GM23338 (cell line): ENCODE measurements around the gene TCP11L2. TPM values are rescaled to one million over a fixed set of nuclear protein-coding genes. Genes with fewer than 3 reads are reported as not detected.

Experiments
- ATAC-seq: fragments of 200-7000 bp; cut with Tn5 transposase; 3 replicates; pipeline ENCODE4 v1.9.1; 2020
- DNase-seq: peaks from one replicate; pipeline ENCODE4 v3.0.0-alpha.2; 2015; ENCODE audit warnings: low spot score
- H2AFZ ChIP-seq: fragments of 200-600 bp; sonication (generic); 2 replicates; pipeline ENCODE4 v1.8.0; 2016; ENCODE audit warnings: antibody characterized with exemption, mild to moderate bottlenecking, moderate library complexity
- H3F3A ChIP-seq: fragments of 200-600 bp; sonication (generic); replicated peaks from 2 replicates; pipeline ENCODE4 v1.8.0; 2017; ENCODE audit warnings: antibody characterized with exemption, mixed run types, low read depth
- H3K27ac ChIP-seq: fragments of 200-600 bp; sonication (generic); 2 replicates; pipeline ENCODE4 v1.6.1; 2016; ENCODE audit warnings: low read depth
- H3K27me3 ChIP-seq: fragments of 200-600 bp; sonication (generic); 2 replicates; pipeline ENCODE4 v1.8.0; 2016; ENCODE audit warnings: mild to moderate bottlenecking, mixed run types, moderate library complexity; ENCODE audit not compliant: insufficient read depth
- H3K36me3 ChIP-seq: fragments of 200-600 bp; sonication (generic); 2 replicates; pipeline ENCODE4 v1.8.0; 2016; ENCODE audit warnings: mild to moderate bottlenecking; ENCODE audit not compliant: insufficient read depth
- H3K4me1 ChIP-seq: fragments of 200-600 bp; sonication (generic); 2 replicates; pipeline ENCODE4 v1.8.0; 2016; ENCODE audit warnings: mild to moderate bottlenecking, moderate library complexity; ENCODE audit not compliant: insufficient read depth
- H3K4me2 ChIP-seq: fragments of 200-600 bp; sonication (generic); 2 replicates; pipeline ENCODE4 v1.7.1; 2017; ENCODE audit warnings: mixed run types
- H3K4me3 ChIP-seq: fragments of 200-600 bp; sonication (generic); 2 replicates; pipeline ENCODE4 v1.6.1; 2016; ENCODE audit warnings: mixed run types
- H3K79me2 ChIP-seq: fragments of 200-600 bp; sonication (generic); replicated peaks from 2 replicates; pipeline ENCODE4 v1.8.0; 2017; ENCODE audit warnings: mild to moderate bottlenecking; ENCODE audit not compliant: insufficient read depth
- H3K9me2 ChIP-seq: fragments of 200-600 bp; sonication (generic); 2 replicates; pipeline ENCODE4 v1.8.0; 2017; ENCODE audit not compliant: insufficient read depth
- H4K20me1 ChIP-seq: fragments of 200-600 bp; sonication (generic); replicated peaks from 2 replicates; pipeline ENCODE4 v1.8.0; 2017; ENCODE audit warnings: mild to moderate bottlenecking; ENCODE audit not compliant: insufficient read depth
- H3K27ac Mint-ChIP-seq: 2 replicates; pipeline ENCODE4 v1.8.0; 2020; ENCODE audit warnings: inconsistent platforms, mild to moderate bottlenecking, moderate library complexity, mixed read lengths
- H3K27me3 Mint-ChIP-seq: 3 replicates; pipeline ENCODE4 v1.8.0; 2022; ENCODE audit warnings: low read depth, mild to moderate bottlenecking, moderate library complexity, mixed read lengths, inconsistent platforms; ENCODE audit not compliant: insufficient read depth, poor library complexity
- H3K36me3 Mint-ChIP-seq: 3 replicates; pipeline ENCODE4 v1.8.0; 2021; ENCODE audit warnings: low read depth, mild to moderate bottlenecking, inconsistent platforms, moderate library complexity, mixed read lengths
- H3K4me1 Mint-ChIP-seq: 3 replicates; pipeline ENCODE4 v1.8.0; 2020; ENCODE audit warnings: mild to moderate bottlenecking, inconsistent platforms, mixed read lengths
- H3K4me3 Mint-ChIP-seq: 3 replicates; pipeline ENCODE4 v1.8.0; 2021; ENCODE audit warnings: moderate library complexity, mild to moderate bottlenecking, inconsistent platforms, mixed read lengths
- H3K9me3 Mint-ChIP-seq: 3 replicates; pipeline ENCODE4 v1.8.0; 2020; ENCODE audit warnings: moderate library complexity, mild to moderate bottlenecking, inconsistent platforms, mixed read lengths
- CTCF ChIP-seq, 2 experiments: fragments of 200-600 bp in 1 of 2; sonication (generic) in 1 of 2; conservative IDR thresholded peaks; 2 replicates each; pipeline versions ENCODE4 v1.5.1 to v1.6.1; 2016 to 2017; ENCODE audit warnings: antibody characterized with exemption in 2 of 2, low read depth in 2 of 2, mild to moderate bottlenecking in 2 of 2, moderate library complexity in 1 of 2
- ETS1 ChIP-seq: IDR thresholded peaks from 2 replicates; pipeline ENCODE4 v1.6.1; 2016; ENCODE audit warnings: antibody characterized with exemption
- EZH2phosphoT487 ChIP-seq: fragments of 200-600 bp; sonication (generic); IDR thresholded peaks from one replicate; pipeline ENCODE4 v1.8.1; 2018; ENCODE audit warnings: antibody characterized with exemption; ENCODE audit not compliant: unreplicated experiment
- JUNB ChIP-seq: IDR thresholded peaks from one replicate; pipeline ENCODE4 v1.6.1; 2016; ENCODE audit warnings: antibody characterized with exemption; ENCODE audit not compliant: unreplicated experiment
- NANOG ChIP-seq: IDR thresholded peaks from 2 replicates; pipeline ENCODE4 v1.6.1; 2016; ENCODE audit warnings: antibody characterized with exemption, borderline replicate concordance
- POLR2AphosphoS5 ChIP-seq: IDR thresholded peaks from 2 replicates; pipeline ENCODE4 v1.6.1; 2016; ENCODE audit warnings: antibody characterized with exemption, low read depth
- REST ChIP-seq: IDR thresholded peaks from one replicate; pipeline ENCODE4 v1.6.1; 2018; ENCODE audit warnings: antibody characterized with exemption; ENCODE audit not compliant: unreplicated experiment
- STAT1 ChIP-seq: IDR thresholded peaks from one replicate; pipeline ENCODE4 v1.6.1; 2016; ENCODE audit warnings: antibody characterized with exemption; ENCODE audit not compliant: unreplicated experiment
- ZNF114 ChIP-seq: fragments of 250-450 bp; sonication (Bioruptor Pico); IDR thresholded peaks from 2 replicates; pipeline ENCODE4 v1.5.0; 2020; ENCODE audit warnings: mild to moderate bottlenecking, moderate library complexity
- ZNF331 ChIP-seq: fragments of 250-450 bp; sonication (Bioruptor Pico); IDR thresholded peaks from 2 replicates; pipeline ENCODE4 v1.5.0; 2020; ENCODE audit warnings: low read depth, mild to moderate bottlenecking, moderate library complexity
- polyA plus RNA-seq: library from polyadenylated mRNA; unstranded; fragments of >200 nt; fragmentation: Nextera tagmentation; extraction: Ambion mirVana; gene quantifications from 2 replicates; pipeline ENCODE4 v1.2.1, GENCODE V29; 2016
- total RNA-seq: library from RNA; depleted of rRNA; stranded (reverse); fragments of >200 nt; shearing (Covaris generic); gene quantifications from 2 replicates; pipeline ENCODE4 v1.2.3, GENCODE V29; 2014

Gene TCP11L2
- total and polyA plus RNA-seq, 2 experiments from 2014 or later, result 1.4 to 4.4 TPM

GRCh38 chr12:106342397-106343213 lies 40.1 kb downstream of the TCP11L2 start (continued):
- TF ChIP-seq ZNF331 (CRISPR knock-in tag), result no peak
- no peak for TF ChIP-seq POLR2AphosphoS5
- no peak for TF ChIP-seq EZH2phosphoT487
- TF ChIP-seq NANOG, result no peak
- no peak for TF ChIP-seq REST
- no peak for TF ChIP-seq ZNF114 (CRISPR knock-in tag)
- no peak for TF ChIP-seq JUNB
- TF ChIP-seq CTCF (conservative IDR thresholded peaks at IDR 0.05; ENCODE audit: low read depth in 2 of 2), result no peak
- no peak for TF ChIP-seq STAT1
- no peak for TF ChIP-seq ETS1

GRCh38 chr12:106343214-106343528 lies 40.6 kb downstream of the TCP11L2 start:
- H3K9me3 Mint-ChIP-seq, result no peaks in the 10 kb centered on the region
- Histone ChIP-seq H3K9me2 (0 out of 2 replicates have a peak, but pooled peaks cover 4% of the 10 kb centered on the region), H3F3A (no peaks in the 10 kb centered on the region), H3K4me1 (no peaks in the 10 kb centered on the region), H3K4me2 (no peak overlapping the region), H3K36me3 (no peaks in the 10 kb centered on the region), H4K20me1 (no peaks in the 10 kb centered on the region), H2AFZ (no peak overlapping the region), H3K27me3 (no peaks in the 10 kb centered on the region), H3K4me3 (no peak overlapping the region), H3K27ac (no peak overlapping the region), H3K79me2 (no peaks in the 10 kb centered on the region)
- ATAC-seq (no peak), DNase-seq (no peak)
- no peaks in the 10 kb centered on the region for H3K4me1 Mint-ChIP-seq
- H3K4me3 Mint-ChIP-seq, result no peak overlapping the region
- H3K27ac Mint-ChIP-seq, result no peak overlapping the region
- TF ChIP-seq ETS1 (no peak), JUNB (no peak), CTCF (conservative IDR thresholded peaks at IDR 0.05; ENCODE audit: low read depth in 2 of 2) (no peak)
- H3K27me3 Mint-ChIP-seq, result no peaks in the 10 kb centered on the region
- H3K36me3 Mint-ChIP-seq, result no peaks in the 10 kb centered on the region
